ENCODE data around the gene MYH11.
"Not testable (repeated sequence)": the region's sequence is repeated elsewhere in the genome, so short reads cannot be mapped to it uniquely, and the experiment has no call there.

Gene MYH11

GRCh38 chr16:15812401-15812750 is 44.5 kb downstream of the MYH11 start:
- H3K4me3 ChIP-seq (ENCODE audit: low read length); H3K9ac ChIP-seq (ENCODE audit: low read length); H3K27me3 ChIP-seq (ENCODE audit: control insufficient read depth, insufficient read depth, low read length); H3K4me1 ChIP-seq (ENCODE audit: control insufficient read depth, insufficient read depth, low read length); H3K36me3 ChIP-seq (ENCODE audit: control insufficient read depth, insufficient read depth, low read length); H3K9me3 ChIP-seq (ENCODE audit: control insufficient read depth, low read length): not testable (repeated sequence)

DNA sequence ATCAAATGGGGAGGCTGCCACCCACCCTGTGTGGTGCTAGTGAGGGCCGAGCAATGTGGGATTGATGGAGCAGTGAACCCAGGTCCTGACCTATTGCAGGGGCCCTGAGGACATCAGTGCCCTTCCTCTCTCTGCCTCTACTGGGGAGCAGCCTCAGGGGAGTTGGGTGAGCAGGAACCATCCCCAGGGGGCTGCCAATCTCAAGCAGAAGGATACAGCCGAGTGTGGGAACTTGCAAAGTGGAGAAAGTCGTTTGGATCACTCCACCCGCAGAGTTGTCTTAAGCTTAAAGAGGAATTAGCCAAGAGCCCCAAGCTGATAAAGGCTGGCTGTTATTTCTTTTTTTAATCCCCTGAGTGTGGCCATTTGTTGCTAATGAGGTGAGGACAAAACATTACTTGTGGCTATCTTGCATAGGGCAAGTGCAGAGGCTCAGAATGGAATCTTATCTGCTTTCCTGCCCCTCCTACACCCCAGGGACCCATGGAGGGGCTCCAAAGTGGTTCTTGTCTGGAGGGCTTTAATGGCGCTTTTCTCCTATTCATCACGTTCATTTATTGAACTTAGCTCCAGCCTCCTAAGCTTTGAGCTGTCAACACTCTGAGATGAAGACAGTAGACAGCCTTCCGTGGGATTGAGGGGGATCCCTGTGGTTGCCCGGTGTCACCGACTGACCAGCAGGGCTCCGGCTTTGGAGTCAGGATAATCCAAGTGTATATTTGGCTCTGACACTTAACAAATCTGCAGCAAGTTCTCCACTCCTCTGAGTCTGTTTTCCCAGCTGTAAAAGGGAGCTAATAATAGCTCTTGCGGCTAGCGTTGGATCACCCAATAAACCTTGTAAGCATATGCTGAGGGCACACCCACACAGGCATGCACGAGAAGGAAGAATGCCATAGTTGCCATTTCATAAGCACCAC is 45.1 kb downstream of the MYH11 start:
- H3K4me1 ChIP-seq (ENCODE audit: control insufficient read depth, insufficient read depth, low read length), result peaks cover 7% of the 10 kb centered on the region
- peaks cover 3% of the 10 kb centered on the region for H3K27me3 ChIP-seq (ENCODE audit: control insufficient read depth, insufficient read depth, low read length)
- H3K4me3 ChIP-seq (ENCODE audit: low read length), result no peak overlapping the region
- H3K9ac ChIP-seq (ENCODE audit: low read length), result no peak overlapping the region
- no peaks in the 10 kb centered on the region for H3K9me3 ChIP-seq (ENCODE audit: control insufficient read depth, low read length)
- H3K36me3 ChIP-seq (ENCODE audit: control insufficient read depth, insufficient read depth, low read length), result no peaks in the 10 kb centered on the region

DNA sequence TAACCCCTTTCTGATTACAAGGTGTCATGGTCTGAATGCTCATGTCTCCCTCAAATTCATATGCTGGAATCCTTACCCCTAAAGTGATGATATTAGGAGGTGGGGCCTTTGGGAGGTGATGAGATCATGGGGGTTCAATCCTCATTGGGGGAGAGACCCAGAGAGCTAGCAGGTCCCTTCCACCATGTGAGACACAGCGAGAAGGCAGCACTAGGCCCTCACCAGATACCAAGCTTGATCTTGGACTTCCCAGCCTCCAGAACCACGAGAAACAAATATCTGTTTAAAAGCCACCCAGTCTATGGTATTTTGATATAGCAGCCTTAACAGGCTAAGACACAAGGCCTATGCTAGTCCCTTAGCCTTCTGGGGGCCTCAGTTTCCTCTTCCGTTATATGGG is 45.9 kb downstream of the MYH11 start:
- H3K36me3 ChIP-seq (ENCODE audit: control insufficient read depth, insufficient read depth, low read length), result no peaks in the 10 kb centered on the region
- no peaks in the 10 kb centered on the region for H3K9me3 ChIP-seq (ENCODE audit: control insufficient read depth, low read length)
- H3K4me1 ChIP-seq (ENCODE audit: control insufficient read depth, insufficient read depth, low read length), result peaks cover 7% of the 10 kb centered on the region
- H3K4me3 ChIP-seq (ENCODE audit: low read length), result no peak overlapping the region
- H3K9ac ChIP-seq (ENCODE audit: low read length), result no peak overlapping the region
- peaks cover 3% of the 10 kb centered on the region for H3K27me3 ChIP-seq (ENCODE audit: control insufficient read depth, insufficient read depth, low read length)

DNA sequence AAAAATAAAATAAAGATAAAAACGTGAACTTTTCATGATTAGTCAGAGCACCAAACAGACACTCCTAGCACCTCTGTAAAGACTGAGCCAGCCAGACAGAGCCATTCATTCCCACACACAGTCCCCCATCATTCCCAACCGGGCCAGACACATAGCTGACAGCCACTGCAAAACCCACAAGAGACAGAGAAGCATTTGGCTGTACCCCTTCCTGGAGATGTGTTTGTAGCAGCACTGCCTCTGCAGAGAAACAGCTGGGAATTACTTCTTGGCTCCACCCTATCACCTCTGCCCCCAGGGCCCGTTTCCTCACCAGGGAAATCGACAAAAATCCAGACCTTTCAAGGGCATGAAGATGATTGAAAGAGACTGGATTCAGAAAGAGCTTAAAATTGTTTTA is 46.4 kb downstream of the MYH11 start:
- Histone ChIP-seq H3K9ac (ENCODE audit: low read length) (no peak overlapping the region), H3K9me3 (ENCODE audit: control insufficient read depth, low read length) (no peaks in the 10 kb centered on the region), H3K4me3 (ENCODE audit: low read length) (no peak overlapping the region), H3K27me3 (ENCODE audit: control insufficient read depth, insufficient read depth, low read length) (peaks cover 3% of the 10 kb centered on the region), H3K36me3 (ENCODE audit: control insufficient read depth, insufficient read depth, low read length) (no peaks in the 10 kb centered on the region), H3K4me1 (ENCODE audit: control insufficient read depth, insufficient read depth, low read length) (peaks cover 7% of the 10 kb centered on the region)

- H3K9ac ChIP-seq (ENCODE audit: low read length); H3K27me3 ChIP-seq (ENCODE audit: control insufficient read depth, insufficient read depth, low read length); H3K9me3 ChIP-seq (ENCODE audit: control insufficient read depth, low read length); H3K36me3 ChIP-seq (ENCODE audit: control insufficient read depth, insufficient read depth, low read length); H3K4me1 ChIP-seq (ENCODE audit: control insufficient read depth, insufficient read depth, low read length); H3K4me3 ChIP-seq (ENCODE audit: low read length): not testable (repeated sequence)
Measured at GRCh38 chr16:15809297-15809696, 47.5 kb downstream of the MYH11 start.

GRCh38 chr16:15808071-15808470 is 48.8 kb downstream of the MYH11 start:
- Histone ChIP-seq H3K4me3 (ENCODE audit: low read length) (no peak overlapping the region), H3K9ac (ENCODE audit: low read length) (no peak overlapping the region), H3K9me3 (ENCODE audit: control insufficient read depth, low read length) (no peaks in the 10 kb centered on the region), H3K36me3 (ENCODE audit: control insufficient read depth, insufficient read depth, low read length) (no peaks in the 10 kb centered on the region), H3K27me3 (ENCODE audit: control insufficient read depth, insufficient read depth, low read length) (no peaks in the 10 kb centered on the region), H3K4me1 (ENCODE audit: control insufficient read depth, insufficient read depth, low read length) (peaks cover 7% of the 10 kb centered on the region)

DNA sequence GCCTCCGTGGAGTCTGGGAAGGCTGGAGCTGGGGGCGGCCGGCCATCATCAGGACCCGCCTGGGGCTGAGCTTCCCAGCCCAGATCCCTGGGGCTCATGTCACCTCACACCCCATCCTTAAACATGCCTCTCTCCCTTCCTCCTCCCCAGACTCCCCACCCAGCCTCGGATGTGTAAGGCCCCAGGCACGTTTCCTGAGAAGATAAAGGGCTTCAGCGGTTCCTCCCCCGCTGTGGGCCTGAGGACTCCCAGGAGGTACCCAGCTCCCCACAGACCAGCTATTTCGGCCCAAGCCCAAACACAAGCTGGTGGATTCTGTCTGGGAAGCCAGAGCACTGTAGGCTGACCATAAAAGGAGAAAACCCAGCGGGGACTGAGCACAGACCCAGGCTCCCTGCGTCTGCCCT is 49.2 kb downstream of the MYH11 start:
- Histone ChIP-seq H3K4me1 (ENCODE audit: control insufficient read depth, insufficient read depth, low read length) (peaks cover 7% of the 10 kb centered on the region), H3K4me3 (ENCODE audit: low read length) (no peak overlapping the region), H3K36me3 (ENCODE audit: control insufficient read depth, insufficient read depth, low read length) (no peaks in the 10 kb centered on the region), H3K9me3 (ENCODE audit: control insufficient read depth, low read length) (no peaks in the 10 kb centered on the region), H3K9ac (ENCODE audit: low read length) (no peak overlapping the region), H3K27me3 (ENCODE audit: control insufficient read depth, insufficient read depth, low read length) (no peaks in the 10 kb centered on the region)

DNA sequence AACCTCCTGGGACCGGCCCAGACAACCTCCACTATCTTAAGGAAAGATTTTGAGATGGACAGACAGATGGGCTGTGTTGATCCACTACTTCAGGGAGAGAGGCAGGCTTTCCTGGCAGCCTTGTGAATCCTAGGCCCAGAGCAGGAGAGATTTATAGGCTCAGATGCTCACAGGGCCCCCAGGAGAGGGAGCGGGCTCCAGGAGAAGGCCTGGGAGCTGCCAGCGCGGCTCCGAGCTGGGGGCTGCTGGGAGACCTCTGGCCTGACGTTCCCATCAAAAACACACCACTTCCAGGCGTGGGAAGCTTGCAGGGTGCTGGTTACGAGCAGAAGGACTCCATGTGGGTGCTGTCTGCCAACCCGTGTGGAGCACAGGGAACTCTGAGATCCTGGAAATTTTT is 53.2 kb downstream of the MYH11 start:
- Histone ChIP-seq H3K4me3 (ENCODE audit: low read length) (no peak overlapping the region), H3K4me1 (ENCODE audit: control insufficient read depth, insufficient read depth, low read length) (no peaks in the 10 kb centered on the region), H3K27me3 (ENCODE audit: control insufficient read depth, insufficient read depth, low read length) (no peaks in the 10 kb centered on the region), H3K9me3 (ENCODE audit: control insufficient read depth, low read length) (no peaks in the 10 kb centered on the region), H3K36me3 (ENCODE audit: control insufficient read depth, insufficient read depth, low read length) (no peaks in the 10 kb centered on the region), H3K9ac (ENCODE audit: low read length) (no peak overlapping the region)

DNA sequence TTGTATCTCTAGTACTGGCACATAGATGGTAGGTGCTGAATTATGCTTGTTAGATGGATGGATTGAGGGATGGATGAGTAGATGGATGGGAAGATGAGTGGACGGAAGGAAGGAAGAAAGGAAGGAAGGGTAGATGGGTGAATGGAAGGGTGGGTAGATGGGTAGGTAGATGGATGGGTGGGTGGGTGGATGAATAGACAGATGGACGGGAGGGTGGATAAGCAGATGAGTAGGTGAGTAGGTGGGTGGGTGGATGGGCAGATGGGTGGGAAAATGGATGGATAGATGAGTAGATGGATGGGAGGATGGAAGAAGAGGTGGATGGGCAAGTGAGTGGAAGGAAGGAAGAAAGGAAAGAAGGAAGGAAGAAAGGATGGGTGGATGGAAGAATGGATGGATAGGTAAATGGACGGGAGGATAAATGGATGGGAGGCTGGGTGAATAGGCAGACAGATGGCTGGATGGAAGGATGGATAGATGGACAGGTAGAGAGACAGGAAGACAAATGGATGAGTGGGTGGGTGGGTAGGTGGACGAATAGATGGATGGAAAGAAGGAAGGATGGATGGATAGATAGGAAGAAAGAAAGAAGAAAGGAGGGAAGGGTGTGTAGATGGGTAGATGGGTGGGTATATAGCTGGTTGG is 56.9 kb downstream of the MYH11 start:
- no peaks in the 10 kb centered on the region for H3K4me1 ChIP-seq (ENCODE audit: control insufficient read depth, insufficient read depth, low read length)
- H3K36me3 ChIP-seq (ENCODE audit: control insufficient read depth, insufficient read depth, low read length), result no peaks in the 10 kb centered on the region
- no peaks in the 10 kb centered on the region for H3K9me3 ChIP-seq (ENCODE audit: control insufficient read depth, low read length)
- H3K9ac ChIP-seq (ENCODE audit: low read length), result no peak overlapping the region
- no peaks in the 10 kb centered on the region for H3K27me3 ChIP-seq (ENCODE audit: control insufficient read depth, insufficient read depth, low read length)
- H3K4me3 ChIP-seq (ENCODE audit: low read length), result no peak overlapping the region

GRCh38 chr16:15798671-15799070 is 58.2 kb downstream of the MYH11 start:
- H3K4me1 ChIP-seq (ENCODE audit: control insufficient read depth, insufficient read depth, low read length), result no peaks in the 10 kb centered on the region
- no peak overlapping the region for H3K9ac ChIP-seq (ENCODE audit: low read length)
- H3K9me3 ChIP-seq (ENCODE audit: control insufficient read depth, low read length), result no peaks in the 10 kb centered on the region
- no peaks in the 10 kb centered on the region for H3K27me3 ChIP-seq (ENCODE audit: control insufficient read depth, insufficient read depth, low read length)
- H3K36me3 ChIP-seq (ENCODE audit: control insufficient read depth, insufficient read depth, low read length), result no peaks in the 10 kb centered on the region
- H3K4me3 ChIP-seq (ENCODE audit: low read length), result no peak overlapping the region

GRCh38 chr16:15796885-15797284 is 59.9 kb downstream of the MYH11 start:
- H3K9ac ChIP-seq (ENCODE audit: low read length), result no peak overlapping the region
- no peaks in the 10 kb centered on the region for H3K4me1 ChIP-seq (ENCODE audit: control insufficient read depth, insufficient read depth, low read length)
- H3K9me3 ChIP-seq (ENCODE audit: control insufficient read depth, low read length), result no peaks in the 10 kb centered on the region
- no peak overlapping the region for H3K4me3 ChIP-seq (ENCODE audit: low read length)
- H3K27me3 ChIP-seq (ENCODE audit: control insufficient read depth, insufficient read depth, low read length), result no peaks in the 10 kb centered on the region
- H3K36me3 ChIP-seq (ENCODE audit: control insufficient read depth, insufficient read depth, low read length), result no peaks in the 10 kb centered on the region

DNA sequence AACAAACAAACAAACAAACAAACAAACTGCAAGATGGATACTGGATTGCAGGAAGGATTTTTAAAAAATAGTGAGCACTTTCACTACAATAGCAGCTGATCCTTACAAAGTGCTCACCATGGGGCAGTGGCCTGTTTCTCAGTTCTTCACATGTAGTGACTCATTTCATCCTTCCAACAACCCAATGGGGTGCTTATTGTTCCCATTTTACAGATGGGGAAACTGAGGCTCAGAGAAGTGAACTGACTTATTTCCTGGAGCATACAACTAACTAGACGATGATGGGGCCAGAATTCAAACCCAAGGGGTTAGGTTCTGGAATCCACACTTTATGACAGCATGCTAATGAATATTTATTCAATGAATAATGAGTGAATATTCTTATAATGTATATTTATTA is 61.2 kb downstream of the MYH11 start:
- Histone ChIP-seq H3K9me3 (ENCODE audit: control insufficient read depth, low read length) (no peaks in the 10 kb centered on the region), H3K4me1 (ENCODE audit: control insufficient read depth, insufficient read depth, low read length) (no peaks in the 10 kb centered on the region), H3K9ac (ENCODE audit: low read length) (no peak overlapping the region), H3K36me3 (ENCODE audit: control insufficient read depth, insufficient read depth, low read length) (no peaks in the 10 kb centered on the region), H3K4me3 (ENCODE audit: low read length) (no peak overlapping the region), H3K27me3 (ENCODE audit: control insufficient read depth, insufficient read depth, low read length) (no peaks in the 10 kb centered on the region)

Data from mucosa of stomach (tissue), 1 donor.